ENCODE data around the gene CCHCR1. TPM values are rescaled to one million over a fixed set of nuclear protein-coding genes. Genes with fewer than 3 reads are reported as not detected.

The CCHCR1 gene
- polyA plus RNA-seq, 3 donors = 2.2 to 8.4 (median 2.8) TPM

DNA sequence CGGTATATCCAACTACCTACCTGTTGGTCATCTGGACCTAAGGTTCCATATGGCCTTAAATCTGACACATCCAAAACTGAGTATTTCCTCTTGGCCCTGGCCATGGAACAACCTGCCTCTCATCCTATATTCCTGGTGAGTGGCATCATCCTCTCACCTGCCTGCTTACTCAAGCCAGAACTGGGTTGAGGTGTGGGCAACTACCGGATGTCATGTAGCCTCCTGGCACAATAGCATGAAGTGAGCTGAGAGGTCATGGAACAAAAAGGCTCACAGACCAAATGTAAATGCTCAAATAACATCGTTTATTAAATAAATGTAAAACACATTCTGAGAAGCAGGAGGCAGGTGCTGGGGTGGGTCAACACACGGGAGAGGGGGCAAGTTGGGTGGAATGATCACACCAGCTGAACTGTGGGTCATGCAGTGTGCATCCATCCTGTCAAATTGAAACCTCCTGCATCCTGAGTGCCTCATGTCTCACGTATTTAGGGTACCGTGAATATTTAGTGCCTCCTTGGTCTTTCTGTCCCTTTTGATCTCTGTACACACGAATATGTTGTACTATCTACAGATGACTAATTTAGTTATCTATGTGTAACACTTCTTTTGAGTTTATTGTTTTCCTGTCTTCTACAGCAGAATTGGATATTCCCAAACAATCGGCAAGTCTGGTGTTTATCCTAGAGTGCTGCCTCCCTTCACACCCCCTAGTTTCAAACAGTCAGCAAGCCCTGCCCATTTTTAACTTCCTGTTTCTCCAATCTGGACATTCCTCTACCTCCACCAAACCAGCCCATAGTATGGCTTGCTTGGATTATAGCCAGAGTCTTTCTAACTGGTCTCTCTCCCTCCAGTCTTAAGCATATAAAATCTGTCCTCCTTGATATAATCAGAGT is 20.8 kb upstream of the CCHCR1 start:
- no peaks in the 10 kb centered on the region for H3K36me3 Mint-ChIP-seq
- DNase-seq = no peak
- peaks cover 14% of the 10 kb centered on the region for H3K4me1 Mint-ChIP-seq
- no peaks in the 10 kb centered on the region for H3K36me3 ChIP-seq (replicated peaks in 1 of 2; ENCODE audit: control insufficient read depth in 1 of 2, insufficient read depth in 2 of 2, low read length in 2 of 2)
- no peak overlapping the region for H3K9ac ChIP-seq (ENCODE audit: insufficient read depth, low read length, poor library complexity, severe bottlenecking)
- H3K4me1 ChIP-seq (ENCODE audit: control insufficient read depth in 1 of 2, insufficient read depth in 2 of 2, low read length in 2 of 2) = peaks cover 0 to 6% of the 10 kb centered on the region in 2 donors
- H2AFZ ChIP-seq (ENCODE audit: insufficient read depth, low read depth, low read length, poor library complexity, severe bottlenecking) = no peak overlapping the region
- no peaks in the 10 kb centered on the region for H3K79me2 ChIP-seq (ENCODE audit: insufficient read depth, low read length)
- H3K27me3 ChIP-seq (ENCODE audit: control insufficient read depth in 2 of 2, insufficient read depth in 2 of 2, low read length in 2 of 2) = no peaks in the 10 kb centered on the region
- TF ChIP-seq, protein P1, sequence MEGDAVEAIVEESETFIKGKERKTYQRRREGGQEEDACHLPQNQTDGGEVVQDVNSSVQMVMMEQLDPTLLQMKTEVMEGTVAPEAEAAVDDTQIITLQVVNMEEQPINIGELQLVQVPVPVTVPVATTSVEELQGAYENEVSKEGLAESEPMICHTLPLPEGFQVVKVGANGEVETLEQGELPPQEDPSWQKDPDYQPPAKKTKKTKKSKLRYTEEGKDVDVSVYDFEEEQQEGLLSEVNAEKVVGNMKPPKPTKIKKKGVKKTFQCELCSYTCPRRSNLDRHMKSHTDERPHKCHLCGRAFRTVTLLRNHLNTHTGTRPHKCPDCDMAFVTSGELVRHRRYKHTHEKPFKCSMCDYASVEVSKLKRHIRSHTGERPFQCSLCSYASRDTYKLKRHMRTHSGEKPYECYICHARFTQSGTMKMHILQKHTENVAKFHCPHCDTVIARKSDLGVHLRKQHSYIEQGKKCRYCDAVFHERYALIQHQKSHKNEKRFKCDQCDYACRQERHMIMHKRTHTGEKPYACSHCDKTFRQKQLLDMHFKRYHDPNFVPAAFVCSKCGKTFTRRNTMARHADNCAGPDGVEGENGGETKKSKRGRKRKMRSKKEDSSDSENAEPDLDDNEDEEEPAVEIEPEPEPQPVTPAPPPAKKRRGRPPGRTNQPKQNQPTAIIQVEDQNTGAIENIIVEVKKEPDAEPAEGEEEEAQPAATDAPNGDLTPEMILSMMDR (IDR thresholded peaks at IDR 0.05) = no peak
- no peak overlapping the region for H3K4me3 Mint-ChIP-seq
- H3K4me3 ChIP-seq (replicated peaks in 1 of 3; ENCODE audit: low read depth in 2 of 3, low read length in 3 of 3) = no peak overlapping the region
- no peaks in the 10 kb centered on the region for H3K9me3 ChIP-seq (replicated peaks in 1 of 2; ENCODE audit: control insufficient read depth in 1 of 2, insufficient read depth in 1 of 2, low read length in 2 of 2)
- peaks cover 0 to 2% (median 1%) of the 10 kb centered on the region in 3 donors for H3K27me3 Mint-ChIP-seq (ENCODE audit: low read depth in 3 of 3)
- 52% methylated on average over 3 of the region's 8 CpGs for WGBS (ENCODE audit: insufficient coverage)
- peaks cover 0 to 2% (median 0%) of the 10 kb centered on the region in 7 donors for H3K9me3 Mint-ChIP-seq
- no peak overlapping the region for H3K27ac ChIP-seq (ENCODE audit: low read depth in 1 of 2, low read length in 2 of 2)
- intact Hi-C loops (cut with micrococcal nuclease) = no loop called here
- H4K20me1 ChIP-seq (ENCODE audit: insufficient read depth, low read length) = no peaks in the 10 kb centered on the region
- no peak overlapping the region for H3K4me2 ChIP-seq (replicated peaks; ENCODE audit: extremely low read depth, low read length, poor library complexity, severe bottlenecking)
- peak overlapping the region in 1 of 7 donors; percentile 10 for H3K27ac Mint-ChIP-seq

DNA sequence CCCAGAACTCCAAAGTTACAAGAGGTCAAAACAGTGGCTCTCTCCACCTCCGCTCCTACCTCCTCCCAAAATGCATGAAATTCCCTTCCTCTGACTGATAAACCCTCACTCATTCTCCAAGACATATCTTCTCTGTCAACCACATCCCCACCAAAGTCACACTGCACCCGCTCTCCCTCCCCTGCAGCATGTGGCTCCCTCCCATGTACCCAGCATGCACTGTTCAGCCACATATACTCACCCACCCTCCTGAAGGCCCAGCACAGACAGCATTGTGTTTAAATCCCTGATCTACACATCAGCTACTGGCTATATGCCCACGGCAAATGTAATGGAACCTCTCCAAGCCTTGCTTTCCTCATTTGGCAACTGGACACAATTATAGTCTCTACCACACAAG is 18.4 kb upstream of the CCHCR1 start:
- peak overlapping the region in 1 of 7 donors; percentile 19 for H3K27ac Mint-ChIP-seq
- no peaks in the 10 kb centered on the region for H3K79me2 ChIP-seq (ENCODE audit: insufficient read depth, low read length)
- peaks cover 14% of the 10 kb centered on the region for H3K4me1 Mint-ChIP-seq
- peaks cover 0 to 2% (median 1%) of the 10 kb centered on the region in 3 donors for H3K27me3 Mint-ChIP-seq (ENCODE audit: low read depth in 3 of 3)
- no peaks in the 10 kb centered on the region for H3K27me3 ChIP-seq (ENCODE audit: control insufficient read depth in 2 of 2, insufficient read depth in 2 of 2, low read length in 2 of 2)
- no peak overlapping the region for H3K4me3 Mint-ChIP-seq
- TF ChIP-seq, protein P1 (IDR thresholded peaks at IDR 0.05) = no peak
- no peak overlapping the region for H3K27ac ChIP-seq (ENCODE audit: low read depth in 1 of 2, low read length in 2 of 2)
- 79% methylated on average over 2 of the region's 3 CpGs for WGBS (ENCODE audit: insufficient coverage)
- H3K9ac ChIP-seq (ENCODE audit: insufficient read depth, low read length, poor library complexity, severe bottlenecking) = no peak overlapping the region
- intact Hi-C loops (cut with micrococcal nuclease) = no loop called here
- no peaks in the 10 kb centered on the region for H3K36me3 ChIP-seq (replicated peaks in 1 of 2; ENCODE audit: control insufficient read depth in 1 of 2, insufficient read depth in 2 of 2, low read length in 2 of 2)
- H3K4me2 ChIP-seq (replicated peaks; ENCODE audit: extremely low read depth, low read length, poor library complexity, severe bottlenecking) = no peak overlapping the region
- DNase-seq = no peak
- H4K20me1 ChIP-seq (ENCODE audit: insufficient read depth, low read length) = no peaks in the 10 kb centered on the region
- no peak overlapping the region for H2AFZ ChIP-seq (ENCODE audit: insufficient read depth, low read depth, low read length, poor library complexity, severe bottlenecking)
- H3K9me3 ChIP-seq (replicated peaks in 1 of 2; ENCODE audit: control insufficient read depth in 1 of 2, insufficient read depth in 1 of 2, low read length in 2 of 2) = no peaks in the 10 kb centered on the region
- peaks cover 0 to 6% of the 10 kb centered on the region in 2 donors for H3K4me1 ChIP-seq (ENCODE audit: control insufficient read depth in 1 of 2, insufficient read depth in 2 of 2, low read length in 2 of 2)
- H3K36me3 Mint-ChIP-seq = no peaks in the 10 kb centered on the region
- H3K9me3 Mint-ChIP-seq = peaks cover 0 to 2% (median 0%) of the 10 kb centered on the region in 7 donors
- no peak overlapping the region for H3K4me3 ChIP-seq (replicated peaks in 1 of 3; ENCODE audit: low read depth in 2 of 3, low read length in 3 of 3)
